Muscle layer of colon (tissue), 2 donors: ENCODE results near the gene AMZ2.
"Not testable (repeated sequence)": the region's sequence is repeated elsewhere in the genome, so short reads cannot be mapped to it uniquely, and the experiment has no call there.

Experiments used
- H3K27ac ChIP-seq: one replicate; pipeline ENCODE4 v1.7.0; 2013; ENCODE audit warnings: low read depth, mild to moderate bottlenecking, low read length, moderate library complexity
- H3K27me3 ChIP-seq, 2 donors: one replicate each; pipeline ENCODE4 v1.7.0; 2013; ENCODE audit warnings: low read length in 2 of 2, mild to moderate bottlenecking in 2 of 2; ENCODE audit not compliant: insufficient read depth in 2 of 2, control insufficient read depth in 1 of 2
- H3K36me3 ChIP-seq: one replicate; pipeline ENCODE4 v1.7.0; 2013; ENCODE audit warnings: mild to moderate bottlenecking, low read length; ENCODE audit not compliant: insufficient read depth
- H3K4me1 ChIP-seq: one replicate; pipeline ENCODE4 v1.7.0; 2013; ENCODE audit warnings: mild to moderate bottlenecking, low read length; ENCODE audit not compliant: insufficient read depth
- H3K4me3 ChIP-seq, 2 donors: one replicate each; pipeline ENCODE4 v1.7.0; 2013; ENCODE audit warnings: low read length in 2 of 2, low read depth in 1 of 2, mild to moderate bottlenecking in 1 of 2, moderate library complexity in 1 of 2
- H3K9ac ChIP-seq: one replicate; pipeline ENCODE4 v1.7.0; 2013; ENCODE audit warnings: low read length
- H3K9me3 ChIP-seq: one replicate; pipeline ENCODE4 v1.7.0; 2013; ENCODE audit warnings: mild to moderate bottlenecking, low read length
- donor health status: abdominal sarcoma.
- donor health status: Adenocarcinoma of cecum.

AMZ2 gene

GRCh38 chr17:68207651-68208253, 40.1 kb upstream of the AMZ2 start:
- Histone ChIP-seq H3K9me3 (no peaks in the 10 kb centered on the region), H3K27ac (no peak overlapping the region), H3K4me3 (no peak overlapping the region), H3K36me3 (peaks cover 6% of the 10 kb centered on the region), H3K27me3 (no peaks in the 10 kb centered on the region), H3K4me1 (peaks cover 4% of the 10 kb centered on the region), H3K9ac (no peak overlapping the region)

GRCh38 chr17:68208651-68209050, 39.2 kb upstream of the AMZ2 start:
- H3K9me3 ChIP-seq, H3K27me3 ChIP-seq, H3K9ac ChIP-seq, H3K36me3 ChIP-seq, H3K4me3 ChIP-seq, H3K4me1 ChIP-seq, H3K27ac ChIP-seq: not testable (repeated sequence)

GRCh38 chr17:68209191-68209900, 38.5 kb upstream of the AMZ2 start:
- not testable (repeated sequence) for H3K4me1 ChIP-seq, H3K4me3 ChIP-seq, H3K9ac ChIP-seq, H3K9me3 ChIP-seq, H3K27me3 ChIP-seq, H3K36me3 ChIP-seq, H3K27ac ChIP-seq

GRCh38 chr17:68210570-68211315, 37.1 kb upstream of the AMZ2 start:
- Histone ChIP-seq H3K9me3 (no peaks in the 10 kb centered on the region), H3K4me3 (no peak overlapping the region), H3K27me3 (no peaks in the 10 kb centered on the region), H3K27ac (no peak overlapping the region), H3K36me3 (peaks cover 6% of the 10 kb centered on the region), H3K9ac (no peak overlapping the region), H3K4me1 (peaks cover 4% of the 10 kb centered on the region)

- H3K9ac ChIP-seq, H3K9me3 ChIP-seq, H3K4me1 ChIP-seq, H3K36me3 ChIP-seq, H3K4me3 ChIP-seq, H3K27ac ChIP-seq, H3K27me3 ChIP-seq: not testable (repeated sequence)
These were observed 34.1 kb upstream of the AMZ2 start for GRCh38 chr17:68213428-68214411.

- not testable (repeated sequence) for H3K27ac ChIP-seq, H3K4me3 ChIP-seq, H3K27me3 ChIP-seq, H3K4me1 ChIP-seq, H3K36me3 ChIP-seq, H3K9me3 ChIP-seq, H3K9ac ChIP-seq
These were observed 32.4 kb upstream of the AMZ2 start for GRCh38 chr17:68215453-68215852.

- H3K27me3 ChIP-seq, H3K9me3 ChIP-seq, H3K36me3 ChIP-seq, H3K4me1 ChIP-seq, H3K27ac ChIP-seq, H3K9ac ChIP-seq, H3K4me3 ChIP-seq: not testable (repeated sequence)
These were observed 28.4 kb upstream of the AMZ2 start for GRCh38 chr17:68219429-68219828.

- H3K9ac ChIP-seq, H3K27ac ChIP-seq, H3K4me1 ChIP-seq, H3K27me3 ChIP-seq, H3K9me3 ChIP-seq, H3K36me3 ChIP-seq, H3K4me3 ChIP-seq: not testable (repeated sequence)
These were observed 27.7 kb upstream of the AMZ2 start for GRCh38 chr17:68220186-68220585.

- not testable (repeated sequence) for H3K36me3 ChIP-seq, H3K9me3 ChIP-seq, H3K4me1 ChIP-seq, H3K9ac ChIP-seq, H3K4me3 ChIP-seq, H3K27ac ChIP-seq, H3K27me3 ChIP-seq
These were observed 27.1 kb upstream of the AMZ2 start for GRCh38 chr17:68220786-68221185.

GRCh38 chr17:68221786-68222185, 26.1 kb upstream of the AMZ2 start:
- Histone ChIP-seq H3K4me3 (no peak overlapping the region), H3K9me3 (no peaks in the 10 kb centered on the region), H3K4me1 (no peaks in the 10 kb centered on the region), H3K27ac (no peak overlapping the region), H3K36me3 (no peaks in the 10 kb centered on the region), H3K27me3 (no peaks in the 10 kb centered on the region), H3K9ac (no peak overlapping the region)

- H3K27me3 ChIP-seq = no peaks in the 10 kb centered on the region
- H3K27ac ChIP-seq = no peak overlapping the region
- H3K36me3 ChIP-seq = no peaks in the 10 kb centered on the region
- no peak overlapping the region for H3K9ac ChIP-seq
- H3K4me1 ChIP-seq = no peaks in the 10 kb centered on the region
- no peaks in the 10 kb centered on the region for H3K9me3 ChIP-seq
- no peak overlapping the region for H3K4me3 ChIP-seq
These were observed 25.2 kb upstream of the AMZ2 start for GRCh38 chr17:68222606-68223005.
